Measurements from ENCODE around the gene ROCK2.
"Not testable (repeated sequence)": the region's sequence is repeated elsewhere in the genome, so short reads cannot be mapped to it uniquely, and the experiment has no call there.

The ROCK2 gene

GRCh38 chr2:11187083-11187619 is 157.3 kb downstream of the ROCK2 start:
- Mint-ChIP-seq H3K4me1 (no peaks in the 10 kb centered on the region), H3K9me3 (no peaks in the 10 kb centered on the region), H3K27ac (no peak overlapping the region), H3K27me3 (no peaks in the 10 kb centered on the region), H3K4me3 (no peak overlapping the region)
- no peak for ATAC-seq
- DNase-seq: no peak

DNA sequence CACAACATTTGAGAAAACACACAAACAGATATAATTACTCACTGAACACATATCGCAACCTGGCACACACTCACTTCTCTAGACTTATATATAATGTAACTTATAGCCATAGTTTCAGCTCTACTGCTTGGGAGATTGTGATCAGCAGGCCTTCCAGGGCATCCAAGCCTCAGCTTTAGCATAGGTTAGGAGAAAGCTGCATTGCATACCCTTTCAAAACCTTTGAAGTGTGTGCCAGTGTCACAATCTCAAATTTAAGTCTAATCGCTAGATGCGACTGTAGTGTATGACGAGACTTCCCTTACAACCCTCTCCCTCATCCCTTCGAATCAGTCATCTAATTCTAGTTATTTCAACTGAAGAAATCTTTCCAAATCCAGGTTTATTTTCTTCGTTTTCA is 158.3 kb downstream of the ROCK2 start:
- H3K4me3 Mint-ChIP-seq: no peak overlapping the region
- ATAC-seq: no peak
- H3K9me3 Mint-ChIP-seq: no peaks in the 10 kb centered on the region
- no peak overlapping the region for H3K27ac Mint-ChIP-seq
- no peaks in the 10 kb centered on the region for H3K4me1 Mint-ChIP-seq
- DNase-seq: no peak
- H3K27me3 Mint-ChIP-seq: no peaks in the 10 kb centered on the region

- ATAC-seq (no peak), DNase-seq (no peak)
- H3K27me3 Mint-ChIP-seq: no peaks in the 10 kb centered on the region
- H3K4me3 Mint-ChIP-seq: no peak overlapping the region
- H3K9me3 Mint-ChIP-seq: no peaks in the 10 kb centered on the region
- no peak overlapping the region for H3K27ac Mint-ChIP-seq
- H3K4me1 Mint-ChIP-seq: no peaks in the 10 kb centered on the region
These were observed 161.5 kb downstream of the ROCK2 start for GRCh38 chr2:11182951-11183350.

DNA sequence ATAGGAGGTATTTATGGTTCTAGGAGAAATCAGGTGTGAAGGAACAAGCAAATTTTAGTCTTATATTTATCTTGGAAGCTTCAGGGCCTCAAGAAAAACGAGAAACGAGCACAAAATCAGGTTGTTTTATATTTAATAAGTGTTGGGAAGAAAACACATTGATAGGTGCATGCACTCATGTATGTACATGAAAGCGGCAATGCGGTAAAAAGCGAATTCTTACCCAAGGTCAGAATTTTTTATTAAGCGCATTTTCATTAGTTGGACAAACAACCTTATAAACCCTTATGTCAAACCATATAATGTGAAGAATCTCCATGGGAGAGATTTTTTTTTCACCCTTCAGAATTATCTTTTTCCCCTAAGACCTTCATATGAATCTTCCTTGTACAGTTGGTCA is 163.8 kb downstream of the ROCK2 start:
- Mint-ChIP-seq H3K27me3 (no peaks in the 10 kb centered on the region), H3K27ac (no peak overlapping the region), H3K9me3 (no peaks in the 10 kb centered on the region), H3K4me1 (peaks cover 4% of the 10 kb centered on the region), H3K4me3 (no peak overlapping the region)
- no peak for ATAC-seq
- DNase-seq: no peak

DNA sequence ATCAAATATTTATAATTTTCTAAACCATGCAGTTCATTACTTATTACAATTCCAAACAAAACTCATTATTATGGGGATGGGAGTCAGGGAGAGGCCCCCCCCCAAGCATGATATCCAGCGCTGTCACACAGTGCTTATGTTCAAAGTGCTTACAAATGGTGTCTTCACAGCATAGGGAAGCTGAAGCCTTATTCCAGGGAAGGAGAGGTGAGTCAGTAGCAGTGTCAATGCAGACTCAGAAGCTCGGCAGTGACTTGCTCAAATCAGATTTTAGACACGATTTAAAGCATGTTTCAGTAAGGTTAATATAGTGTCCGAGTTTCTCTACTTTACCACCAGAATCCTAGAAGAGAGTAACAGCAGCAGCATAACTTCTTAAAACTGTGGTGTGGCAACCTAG is 164.5 kb downstream of the ROCK2 start:
- Mint-ChIP-seq H3K27ac (no peak overlapping the region), H3K27me3 (no peaks in the 10 kb centered on the region), H3K9me3 (no peaks in the 10 kb centered on the region), H3K4me1 (peaks cover 11% of the 10 kb centered on the region), H3K4me3 (no peak overlapping the region)
- DNase-seq: no peak
- ATAC-seq: no peak

DNA sequence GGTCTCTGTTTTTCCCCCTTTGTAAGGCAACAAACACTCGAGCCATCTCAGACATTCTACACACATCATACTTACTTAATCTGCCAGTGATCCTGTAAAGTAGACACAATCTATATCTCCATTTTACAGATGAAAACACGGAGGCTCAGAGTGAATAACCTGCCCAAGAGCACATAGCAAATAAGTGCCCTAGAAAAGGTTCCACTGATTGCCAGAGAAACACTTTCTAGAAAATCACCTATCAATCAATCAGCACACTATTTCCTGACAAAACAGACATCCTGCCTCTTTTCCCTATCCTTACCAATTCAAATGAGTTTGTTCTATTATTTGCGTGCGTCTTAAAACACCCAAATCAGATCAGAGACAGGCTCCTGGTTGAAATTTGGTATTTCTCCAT is 165.2 kb downstream of the ROCK2 start:
- no peak overlapping the region for H3K27ac Mint-ChIP-seq
- no peak overlapping the region for H3K4me3 Mint-ChIP-seq
- peaks cover 12% of the 10 kb centered on the region for H3K4me1 Mint-ChIP-seq
- no peaks in the 10 kb centered on the region for H3K27me3 Mint-ChIP-seq
- DNase-seq (no peak), ATAC-seq (no peak)
- H3K9me3 Mint-ChIP-seq: no peaks in the 10 kb centered on the region

- DNase-seq (no peak), ATAC-seq (no peak)
- Mint-ChIP-seq H3K9me3 (no peaks in the 10 kb centered on the region), H3K4me1 (peaks cover 12% of the 10 kb centered on the region), H3K4me3 (no peak overlapping the region), H3K27ac (no peak overlapping the region), H3K27me3 (no peaks in the 10 kb centered on the region)
These were observed 166.4 kb downstream of the ROCK2 start for GRCh38 chr2:11177871-11178690.

- peaks cover 12% of the 10 kb centered on the region for H3K4me1 Mint-ChIP-seq
- no peak for DNase-seq
- H3K27ac Mint-ChIP-seq: peak overlapping the region in 1 of 2 donors; percentile 3
- no peaks in the 10 kb centered on the region for H3K9me3 Mint-ChIP-seq
- no peak for ATAC-seq
- H3K27me3 Mint-ChIP-seq: no peaks in the 10 kb centered on the region
- H3K4me3 Mint-ChIP-seq: no peak overlapping the region
These were observed 169.1 kb downstream of the ROCK2 start for GRCh38 chr2:11175293-11175795.

- peaks cover 12% of the 10 kb centered on the region for H3K4me1 Mint-ChIP-seq
- H3K27ac Mint-ChIP-seq: no peak overlapping the region
- no peaks in the 10 kb centered on the region for H3K27me3 Mint-ChIP-seq
- no peak for ATAC-seq
- no peak overlapping the region for H3K4me3 Mint-ChIP-seq
- DNase-seq: no peak
- H3K9me3 Mint-ChIP-seq: no peaks in the 10 kb centered on the region
These were observed 170.2 kb downstream of the ROCK2 start for GRCh38 chr2:11174222-11174621.

DNA sequence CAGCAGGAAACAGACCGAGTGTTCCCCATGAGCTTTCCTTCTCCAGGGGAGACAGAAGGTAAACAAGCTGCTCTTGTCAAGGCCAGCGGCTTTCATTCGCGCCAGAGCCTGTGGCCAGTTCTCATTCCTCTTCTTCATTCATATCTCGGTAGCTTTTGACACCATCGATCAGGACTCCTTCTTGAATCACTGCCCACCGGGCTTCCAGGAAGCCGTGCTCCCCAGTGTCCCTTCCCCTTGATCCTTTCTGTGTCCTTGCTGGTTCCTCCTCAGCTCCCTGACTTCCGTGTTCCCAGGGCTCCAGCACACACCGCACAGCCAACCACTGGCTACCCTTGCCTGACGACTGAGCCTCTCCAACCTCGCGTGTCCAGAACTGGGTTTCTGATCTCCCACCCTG is 175.1 kb downstream of the ROCK2 start:
- Mint-ChIP-seq H3K4me3 (no peak overlapping the region), H3K27ac (no peak overlapping the region), H3K4me1 (no peaks in the 10 kb centered on the region), H3K27me3 (no peaks in the 10 kb centered on the region), H3K9me3 (no peaks in the 10 kb centered on the region)
- DNase-seq: no peak
- ATAC-seq: no peak

GRCh38 chr2:11168488-11168887 is 175.9 kb downstream of the ROCK2 start:
- H3K4me3 Mint-ChIP-seq: no peak overlapping the region
- H3K4me1 Mint-ChIP-seq: no peaks in the 10 kb centered on the region
- no peaks in the 10 kb centered on the region for H3K27me3 Mint-ChIP-seq
- H3K27ac Mint-ChIP-seq: no peak overlapping the region
- no peak for DNase-seq
- no peak for ATAC-seq
- H3K9me3 Mint-ChIP-seq: no peaks in the 10 kb centered on the region

GRCh38 chr2:11166476-11166875 is 178.0 kb downstream of the ROCK2 start:
- H3K27ac Mint-ChIP-seq: no peak overlapping the region
- H3K27me3 Mint-ChIP-seq: no peaks in the 10 kb centered on the region
- no peak for ATAC-seq
- H3K4me1 Mint-ChIP-seq: no peaks in the 10 kb centered on the region
- H3K9me3 Mint-ChIP-seq: no peaks in the 10 kb centered on the region
- no peak for DNase-seq
- no peak overlapping the region for H3K4me3 Mint-ChIP-seq

DNA sequence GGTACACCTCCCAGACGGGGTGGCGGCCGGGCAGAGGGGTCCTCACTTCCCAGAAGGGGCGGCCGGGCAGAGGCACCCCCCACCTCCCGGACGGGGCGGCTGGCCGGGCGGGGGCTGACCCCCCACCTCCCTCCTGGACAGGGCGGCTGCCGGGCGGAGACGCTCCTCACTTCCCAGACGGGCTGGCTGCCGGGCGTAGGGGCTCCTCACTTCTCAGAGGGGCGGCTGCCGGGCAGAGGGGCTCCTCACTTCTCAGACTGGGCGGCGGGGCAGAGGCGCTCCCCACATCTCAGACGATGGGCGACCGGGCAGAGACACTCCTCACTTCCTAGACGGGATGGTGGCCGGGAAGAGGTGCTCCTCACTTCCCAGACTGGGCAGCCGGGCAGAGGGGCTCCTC is 179.4 kb downstream of the ROCK2 start:
- H3K9me3 Mint-ChIP-seq, ATAC-seq, H3K27ac Mint-ChIP-seq, H3K27me3 Mint-ChIP-seq, DNase-seq, H3K4me3 Mint-ChIP-seq: not testable (repeated sequence)
- peaks cover 11% of the 10 kb centered on the region for H3K4me1 Mint-ChIP-seq

- H3K27ac Mint-ChIP-seq: no peak overlapping the region
- DNase-seq: no peak
These were observed 180.8 kb downstream of the ROCK2 start for GRCh38 chr2:11163439-11164317.

GRCh38 chr2:11161747-11162146 is 182.7 kb downstream of the ROCK2 start:
- no peak for DNase-seq
- Mint-ChIP-seq H3K27ac (no peak overlapping the region), H3K4me3 (no peak overlapping the region), H3K9me3 (no peaks in the 10 kb centered on the region), H3K4me1 (peaks cover 23% of the 10 kb centered on the region), H3K27me3 (no peaks in the 10 kb centered on the region)
- no peak for ATAC-seq

More at GRCh38 chr2:11163439-11164317, 180.8 kb downstream of the ROCK2 start:
- no peaks in the 10 kb centered on the region for H3K27me3 Mint-ChIP-seq
- H3K9me3 Mint-ChIP-seq: no peaks in the 10 kb centered on the region
- ATAC-seq: no peak
- peaks cover 11% of the 10 kb centered on the region for H3K4me1 Mint-ChIP-seq
- H3K4me3 Mint-ChIP-seq: no peak overlapping the region
